ENCODE results near the gene RIMKLA. TPM values are rescaled to one million over a fixed set of nuclear protein-coding genes. Genes with fewer than 3 reads are reported as not detected.

Gene RIMKLA
- total RNA-seq, 2 donors from 2014 or later: 0.07 to 0.23 TPM

DNA sequence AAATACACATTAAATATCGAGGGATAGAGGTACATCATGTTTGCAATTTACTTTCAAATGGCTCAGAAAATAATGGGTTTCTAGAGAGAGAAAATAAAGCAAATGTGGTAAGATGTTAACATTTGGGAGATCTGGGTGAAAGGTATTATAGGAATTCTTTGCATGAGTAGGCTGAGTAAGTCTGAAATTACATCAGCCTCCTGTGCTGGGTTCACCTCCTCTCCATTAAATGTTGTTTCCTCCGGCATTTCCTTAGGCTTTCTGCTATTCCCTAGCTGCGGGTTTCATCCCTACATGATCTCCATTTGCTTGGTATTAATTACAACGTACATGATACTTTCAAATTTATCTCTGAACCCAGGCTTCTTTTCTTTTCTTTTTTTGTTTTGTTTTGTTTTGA is 43.6 kb downstream of the RIMKLA start:
- no peaks in the 10 kb centered on the region for H3K4me1 Mint-ChIP-seq
- H3K27ac Mint-ChIP-seq: no peak overlapping the region
- no peak overlapping the region for H3K4me3 Mint-ChIP-seq
- H3K36me3 Mint-ChIP-seq (ENCODE audit: low read depth): peaks cover 6% of the 10 kb centered on the region
- no peaks in the 10 kb centered on the region for H3K9me3 ChIP-seq (ENCODE audit: control insufficient read depth, low read length, poor library complexity, severe bottlenecking)
- H3K27me3 Mint-ChIP-seq: peaks cover 35% of the 10 kb centered on the region
- ATAC-seq: no peak
- DNase-seq: no peak

DNA sequence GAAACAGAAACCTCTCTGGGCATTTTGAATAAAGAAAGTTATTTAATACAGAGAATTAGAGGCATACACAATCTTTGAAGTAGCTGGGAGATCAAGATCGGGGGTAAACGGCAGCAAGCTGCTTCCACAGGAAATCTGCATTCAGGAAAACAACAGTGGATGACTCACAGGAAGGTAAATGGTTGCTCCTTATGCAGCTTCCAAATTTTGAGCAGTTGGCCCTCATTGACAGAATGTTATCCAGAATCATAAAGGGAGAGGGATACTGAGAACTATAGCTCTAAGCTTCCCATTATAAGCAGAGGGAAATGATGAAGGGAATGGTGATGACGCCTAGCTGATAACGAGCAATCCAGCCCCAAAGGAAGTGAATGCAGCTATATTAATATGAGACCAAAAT is 46.6 kb downstream of the RIMKLA start:
- ATAC-seq: no peak
- DNase-seq: no peak
- peaks cover 2% of the 10 kb centered on the region for H3K36me3 Mint-ChIP-seq (ENCODE audit: low read depth)
- H3K4me3 Mint-ChIP-seq: peak overlapping the region; percentile 15
- no peaks in the 10 kb centered on the region for H3K4me1 Mint-ChIP-seq
- H3K9me3 ChIP-seq (ENCODE audit: control insufficient read depth, low read length, poor library complexity, severe bottlenecking): no peaks in the 10 kb centered on the region
- H3K27me3 Mint-ChIP-seq: peaks cover 26% of the 10 kb centered on the region
- no peak overlapping the region for H3K27ac Mint-ChIP-seq

DNA sequence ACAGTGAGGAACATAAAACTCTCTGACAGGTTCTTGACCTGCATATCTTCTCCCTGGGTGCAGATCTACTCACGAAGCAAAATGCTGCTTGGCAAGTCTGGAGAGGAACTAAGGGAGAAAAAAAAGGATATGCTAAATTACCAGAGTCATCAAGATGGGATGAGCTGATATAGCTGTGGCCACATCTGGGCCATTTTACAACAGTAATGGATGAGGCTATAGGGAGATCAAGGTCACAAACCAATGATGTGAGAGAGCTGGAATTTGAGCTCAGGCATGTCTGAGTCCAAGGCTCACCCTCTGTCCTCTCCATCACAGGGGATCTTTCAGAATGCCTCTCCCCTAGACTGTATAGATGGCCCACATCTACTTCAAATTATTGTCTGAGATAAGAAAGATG is 49.0 kb downstream of the RIMKLA start:
- Mint-ChIP-seq H3K27ac (no peak overlapping the region), H3K4me3 (no peak overlapping the region), H3K36me3 (ENCODE audit: low read depth) (peaks cover 2% of the 10 kb centered on the region), H3K27me3 (peaks cover 9% of the 10 kb centered on the region), H3K4me1 (no peaks in the 10 kb centered on the region)
- no peaks in the 10 kb centered on the region for H3K9me3 ChIP-seq (ENCODE audit: control insufficient read depth, low read length, poor library complexity, severe bottlenecking)
- ATAC-seq (no peak), DNase-seq (no peak)

GRCh38 chr1:42430286-42431135 is 49.9 kb downstream of the RIMKLA start:
- no peaks in the 10 kb centered on the region for H3K4me1 Mint-ChIP-seq
- H3K27ac Mint-ChIP-seq: no peak overlapping the region
- H3K9me3 ChIP-seq (ENCODE audit: control insufficient read depth, low read length, poor library complexity, severe bottlenecking): no peaks in the 10 kb centered on the region
- peaks cover 10% of the 10 kb centered on the region for H3K27me3 Mint-ChIP-seq
- H3K36me3 Mint-ChIP-seq (ENCODE audit: low read depth): peaks cover 2% of the 10 kb centered on the region
- no peak for DNase-seq
- no peak overlapping the region for H3K4me3 Mint-ChIP-seq
- ATAC-seq: no peak

DNA sequence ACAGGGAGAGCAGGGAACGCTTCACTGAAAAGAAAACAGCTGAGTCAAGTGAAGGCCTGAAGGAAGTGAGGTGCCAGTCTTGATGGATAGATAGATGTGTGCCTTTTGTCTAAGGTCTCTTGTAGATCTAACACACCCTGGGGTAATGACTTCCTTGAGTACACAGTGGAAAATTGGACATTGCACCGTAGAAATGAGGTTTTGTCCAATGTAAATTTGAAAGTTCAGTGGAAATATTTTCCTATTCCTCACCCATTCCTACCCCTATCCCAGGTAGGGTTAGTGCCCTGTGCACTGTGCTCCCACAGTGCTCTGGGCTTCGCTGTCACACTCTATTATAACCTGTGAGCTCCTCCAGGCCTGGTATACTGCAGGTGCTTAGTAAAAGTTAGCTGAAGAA is 50.9 kb downstream of the RIMKLA start:
- H3K27me3 Mint-ChIP-seq: peaks cover 10% of the 10 kb centered on the region
- peaks cover 2% of the 10 kb centered on the region for H3K36me3 Mint-ChIP-seq (ENCODE audit: low read depth)
- ATAC-seq (no peak), DNase-seq (no peak)
- no peak overlapping the region for H3K4me3 Mint-ChIP-seq
- no peak overlapping the region for H3K27ac Mint-ChIP-seq
- no peaks in the 10 kb centered on the region for H3K9me3 ChIP-seq (ENCODE audit: control insufficient read depth, low read length, poor library complexity, severe bottlenecking)
- no peaks in the 10 kb centered on the region for H3K4me1 Mint-ChIP-seq

GRCh38 chr1:42432714-42433113 is 52.1 kb downstream of the RIMKLA start:
- peaks cover 10% of the 10 kb centered on the region for H3K27me3 Mint-ChIP-seq
- H3K36me3 Mint-ChIP-seq (ENCODE audit: low read depth): no peaks in the 10 kb centered on the region
- DNase-seq: no peak
- H3K27ac Mint-ChIP-seq: no peak overlapping the region
- ATAC-seq: no peak
- no peak overlapping the region for H3K4me3 Mint-ChIP-seq
- no peaks in the 10 kb centered on the region for H3K9me3 ChIP-seq (ENCODE audit: control insufficient read depth, low read length, poor library complexity, severe bottlenecking)
- H3K4me1 Mint-ChIP-seq: no peaks in the 10 kb centered on the region

GRCh38 chr1:42433369-42433768 is 52.8 kb downstream of the RIMKLA start:
- DNase-seq (no peak), ATAC-seq (no peak)
- H3K4me1 Mint-ChIP-seq: no peaks in the 10 kb centered on the region
- H3K4me3 Mint-ChIP-seq: no peak overlapping the region
- H3K9me3 ChIP-seq (ENCODE audit: control insufficient read depth, low read length, poor library complexity, severe bottlenecking): no peaks in the 10 kb centered on the region
- no peak overlapping the region for H3K27ac Mint-ChIP-seq
- H3K27me3 Mint-ChIP-seq: peaks cover 15% of the 10 kb centered on the region
- H3K36me3 Mint-ChIP-seq (ENCODE audit: low read depth): peaks cover under 1% of the 10 kb centered on the region

- H3K9me3 ChIP-seq (ENCODE audit: control insufficient read depth, low read length, poor library complexity, severe bottlenecking): no peaks in the 10 kb centered on the region
- Mint-ChIP-seq H3K27me3 (peaks cover 17% of the 10 kb centered on the region), H3K27ac (no peak overlapping the region), H3K4me3 (no peak overlapping the region), H3K4me1 (no peaks in the 10 kb centered on the region), H3K36me3 (ENCODE audit: low read depth) (peaks cover 3% of the 10 kb centered on the region)
- no peak for DNase-seq
- no peak for ATAC-seq
Observed at GRCh38 chr1:42434340-42434739, 53.7 kb downstream of the RIMKLA start.

DNA sequence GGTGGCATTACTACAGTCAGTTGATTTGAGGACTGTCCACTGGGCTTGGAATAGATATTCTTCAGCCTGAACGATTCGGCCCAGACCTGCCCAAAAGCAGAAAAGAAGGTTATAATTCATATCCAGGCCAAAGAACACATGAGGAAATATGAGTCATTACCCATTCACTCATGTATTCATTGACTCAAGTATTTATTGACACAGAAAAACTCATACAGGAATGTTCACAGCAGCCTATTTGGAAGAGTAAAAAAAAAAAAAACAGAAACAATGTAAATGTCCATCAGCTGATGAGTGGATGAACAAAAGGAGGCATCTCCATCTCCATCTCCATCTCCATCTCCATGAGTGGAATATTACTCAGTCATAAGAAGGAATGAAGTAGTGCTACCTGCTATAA is 59.3 kb downstream of the RIMKLA start:
- H3K27me3 Mint-ChIP-seq: peaks cover 18% of the 10 kb centered on the region
- DNase-seq (no peak), ATAC-seq (no peak)
- H3K4me3 Mint-ChIP-seq: no peak overlapping the region
- H3K36me3 Mint-ChIP-seq (ENCODE audit: low read depth): peaks cover 8% of the 10 kb centered on the region
- peaks cover 2% of the 10 kb centered on the region for H3K4me1 Mint-ChIP-seq
- no peaks in the 10 kb centered on the region for H3K9me3 ChIP-seq (ENCODE audit: control insufficient read depth, low read length, poor library complexity, severe bottlenecking)
- no peak overlapping the region for H3K27ac Mint-ChIP-seq

DNA sequence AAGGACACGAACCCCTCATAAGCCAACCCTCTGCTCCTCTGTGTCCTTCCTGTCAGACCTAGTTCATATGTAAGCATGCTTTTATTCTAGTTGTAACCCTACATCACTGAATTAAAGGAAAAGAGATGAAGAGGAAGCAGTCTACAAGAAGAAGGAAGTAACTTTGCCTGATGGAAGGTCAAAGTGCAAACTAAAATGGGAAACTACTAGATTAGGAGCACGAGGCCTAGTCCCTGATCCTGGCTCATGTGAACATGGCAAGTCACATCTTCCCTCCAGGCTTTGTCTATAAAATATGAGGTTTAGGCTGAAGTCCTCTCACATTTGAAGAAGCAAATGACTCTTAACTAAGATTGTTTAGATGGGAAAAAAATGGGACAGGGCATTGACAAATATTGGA is 62.1 kb downstream of the RIMKLA start:
- ATAC-seq (no peak), DNase-seq (no peak)
- no peaks in the 10 kb centered on the region for H3K9me3 ChIP-seq (ENCODE audit: control insufficient read depth, low read length, poor library complexity, severe bottlenecking)
- Mint-ChIP-seq H3K4me3 (no peak overlapping the region), H3K4me1 (peaks cover 5% of the 10 kb centered on the region), H3K27me3 (peaks cover 15% of the 10 kb centered on the region), H3K36me3 (ENCODE audit: low read depth) (peaks cover 8% of the 10 kb centered on the region), H3K27ac (no peak overlapping the region)

DNA sequence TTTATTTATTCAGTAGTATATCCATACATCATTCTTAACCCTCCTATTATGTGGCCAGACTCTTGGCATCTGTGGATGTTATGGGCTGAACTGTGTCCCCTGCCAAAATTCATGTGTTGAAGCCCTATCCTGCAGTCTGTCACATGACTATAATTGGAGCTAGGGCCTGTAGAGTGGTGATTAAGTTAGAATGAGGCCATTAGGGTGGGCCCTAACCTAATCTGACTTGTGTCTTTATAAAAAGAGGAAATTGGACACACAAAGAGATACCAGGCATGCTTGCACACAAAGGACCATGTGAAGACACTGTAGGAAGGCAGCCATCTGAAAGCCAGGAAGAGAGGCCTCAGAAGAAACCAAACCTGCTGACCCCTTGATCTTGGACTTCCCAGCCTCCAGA is 68.7 kb downstream of the RIMKLA start:
- Mint-ChIP-seq H3K27me3 (no peaks in the 10 kb centered on the region), H3K4me1 (peaks cover 10% of the 10 kb centered on the region), H3K36me3 (ENCODE audit: low read depth) (no peaks in the 10 kb centered on the region), H3K27ac (no peak overlapping the region), H3K4me3 (no peak overlapping the region)
- ATAC-seq (no peak), DNase-seq (no peak)
- H3K9me3 ChIP-seq (ENCODE audit: control insufficient read depth, low read length, poor library complexity, severe bottlenecking): no peaks in the 10 kb centered on the region

DNA sequence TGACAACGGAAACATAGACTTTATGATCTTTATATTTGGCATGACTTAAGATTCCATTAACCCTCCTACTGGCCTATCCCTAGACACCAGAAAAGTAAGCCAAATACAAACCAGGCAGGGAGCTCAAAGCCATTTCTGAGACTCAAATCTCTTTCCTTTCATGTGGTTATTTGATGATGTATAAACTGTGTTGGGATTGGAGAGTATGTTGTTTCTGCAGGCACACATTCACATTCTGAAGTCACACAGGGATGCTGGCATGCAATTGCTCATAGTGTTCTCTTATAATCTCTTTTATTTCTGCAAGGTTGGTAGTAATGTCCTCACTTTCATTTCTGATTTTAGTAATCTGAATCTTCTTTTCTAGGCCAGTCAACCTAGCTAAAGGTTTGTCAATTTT is 69.5 kb downstream of the RIMKLA start:
- H3K4me3 Mint-ChIP-seq: no peak overlapping the region
- ATAC-seq (no peak), DNase-seq (no peak)
- H3K9me3 ChIP-seq (ENCODE audit: control insufficient read depth, low read length, poor library complexity, severe bottlenecking): no peaks in the 10 kb centered on the region
- no peaks in the 10 kb centered on the region for H3K36me3 Mint-ChIP-seq (ENCODE audit: low read depth)
- peaks cover 14% of the 10 kb centered on the region for H3K4me1 Mint-ChIP-seq
- H3K27ac Mint-ChIP-seq: peak overlapping the region; percentile 32
- H3K27me3 Mint-ChIP-seq: no peaks in the 10 kb centered on the region

DNA sequence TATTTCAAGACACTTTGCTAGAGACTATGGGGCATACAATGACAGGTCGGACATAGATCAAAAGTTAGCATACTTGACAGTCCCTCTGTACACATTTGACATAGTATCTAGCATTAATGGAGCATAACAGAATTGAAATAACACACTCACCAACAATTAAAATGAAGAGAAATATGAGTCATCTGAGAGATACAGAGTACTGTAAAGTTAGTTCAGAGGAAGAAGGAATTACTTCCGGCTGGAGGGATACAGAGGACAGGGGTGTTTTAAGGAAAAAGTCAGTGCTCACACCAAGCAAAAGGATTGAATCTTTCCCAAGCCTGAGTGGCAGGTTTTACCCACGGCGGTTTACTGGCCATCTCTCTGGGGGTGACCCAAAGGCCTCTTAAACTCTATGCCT is 72.8 kb downstream of the RIMKLA start:
- H3K9me3 ChIP-seq (ENCODE audit: control insufficient read depth, low read length, poor library complexity, severe bottlenecking): no peaks in the 10 kb centered on the region
- no peak overlapping the region for H3K4me3 Mint-ChIP-seq
- DNase-seq: no peak
- peaks cover 9% of the 10 kb centered on the region for H3K36me3 Mint-ChIP-seq (ENCODE audit: low read depth)
- peaks cover 32% of the 10 kb centered on the region for H3K4me1 Mint-ChIP-seq
- H3K27ac Mint-ChIP-seq: peak overlapping the region; percentile 69
- no peak for ATAC-seq
- no peaks in the 10 kb centered on the region for H3K27me3 Mint-ChIP-seq

DNA sequence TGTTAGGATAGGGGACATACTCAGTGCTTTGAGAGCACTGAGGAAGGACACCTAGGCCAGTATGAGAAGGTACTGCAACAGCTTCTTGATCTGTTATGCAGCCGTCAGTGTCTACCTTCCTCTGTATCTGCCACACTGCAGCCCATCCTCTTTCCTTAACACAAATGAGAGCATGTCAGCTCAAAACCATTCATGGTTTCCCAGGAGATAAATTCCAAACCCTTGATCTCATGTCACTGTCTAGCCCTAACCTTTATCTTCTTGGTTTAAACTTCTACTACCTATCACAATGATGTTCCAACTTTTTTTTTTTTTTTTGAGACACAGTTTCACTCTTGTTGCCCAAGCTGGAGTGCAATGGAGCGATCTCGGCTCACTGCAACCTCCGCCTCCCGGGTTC is 73.8 kb downstream of the RIMKLA start:
- H3K4me1 Mint-ChIP-seq: peaks cover 32% of the 10 kb centered on the region
- peak overlapping the region; percentile 21 for H3K4me3 Mint-ChIP-seq
- peak overlapping the region; percentile 69 for H3K27ac Mint-ChIP-seq
- no peaks in the 10 kb centered on the region for H3K27me3 Mint-ChIP-seq
- DNase-seq (no peak), ATAC-seq (no peak)
- peaks cover 9% of the 10 kb centered on the region for H3K36me3 Mint-ChIP-seq (ENCODE audit: low read depth)
- no peaks in the 10 kb centered on the region for H3K9me3 ChIP-seq (ENCODE audit: control insufficient read depth, low read length, poor library complexity, severe bottlenecking)
